GM12872 (cell line): ENCODE data around the gene CZIB.
A peak's percentile ranks its signal among the peaks of the same experiment; 100 is the strongest.

Source experiments
- CTCF ChIP-seq: IDR thresholded peaks from 3 replicates; pipeline ENCODE4 v1.5.1; 2011; ENCODE audit warnings: low read depth, mild to moderate bottlenecking, low read length, moderate library complexity; ENCODE audit not compliant: insufficient read depth

CZIB gene

GRCh38 chr1:53182716-53183094, 37.7 kb downstream of the CZIB start:
- no peak for TF ChIP-seq CTCF

- peak; percentile 85 for TF ChIP-seq CTCF
Measured at GRCh38 chr1:53182111-53182593, 38.3 kb downstream of the CZIB start.

- no peak for TF ChIP-seq CTCF
Measured at GRCh38 chr1:53180951-53181350, 39.5 kb downstream of the CZIB start.

- no peak for TF ChIP-seq CTCF
Measured at GRCh38 chr1:53180226-53180625, 40.2 kb downstream of the CZIB start.

- TF ChIP-seq CTCF, result no peak
Measured at GRCh38 chr1:53176452-53177208, 43.8 kb downstream of the CZIB start.

GRCh38 chr1:53174971-53175913, 45.2 kb downstream of the CZIB start:
- no peak for TF ChIP-seq CTCF

GRCh38 chr1:53172426-53173128, 47.9 kb downstream of the CZIB start:
- TF ChIP-seq CTCF, result no peak
